Mesenchymal stem cell (in vitro differentiated cells and primary cell): ENCODE results near the gene MTHFD2L.

Source experiments
- DNase-seq: peaks from one replicate; pipeline ENCODE4 v3.0.0-alpha.2; 2013
- H2AFZ ChIP-seq: one replicate; pipeline ENCODE4 v1.6.1; 2013; ENCODE audit warnings: low read depth, mild to moderate bottlenecking, control low read depth, inconsistent platforms, low read length, moderate library complexity
- H2AK5ac ChIP-seq: 2 replicates; pipeline ENCODE4 v1.6.1; 2013; ENCODE audit warnings: low read length, moderate library complexity, mild to moderate bottlenecking, inconsistent platforms; ENCODE audit not compliant: severe bottlenecking
- H2BK120ac ChIP-seq: one replicate; pipeline ENCODE4 v1.6.1; 2013; ENCODE audit warnings: low read depth, mild to moderate bottlenecking, inconsistent platforms, low read length, moderate library complexity
- H2BK12ac ChIP-seq, 2 experiments: one replicate each; pipeline ENCODE4 v1.6.1; 2013; ENCODE audit warnings: inconsistent platforms in 2 of 2, low read length in 2 of 2, mild to moderate bottlenecking in 2 of 2, moderate library complexity in 2 of 2, control low read depth in 1 of 2
- H2BK15ac ChIP-seq: one replicate; pipeline ENCODE4 v1.6.1; 2013; ENCODE audit warnings: mild to moderate bottlenecking, low read depth, inconsistent platforms; ENCODE audit not compliant: poor library complexity, severe bottlenecking
- H2BK5ac ChIP-seq: 2 replicates; pipeline ENCODE4 v1.6.1; 2013; ENCODE audit warnings: low read depth, mild to moderate bottlenecking, low read length, control low read depth, inconsistent platforms; ENCODE audit not compliant: poor library complexity, severe bottlenecking
- H3K14ac ChIP-seq, 2 experiments: one replicate each; pipeline ENCODE4 v1.6.1; 2013; ENCODE audit warnings: inconsistent platforms in 2 of 2, low read length in 2 of 2, control low read depth in 1 of 2, mild to moderate bottlenecking in 1 of 2, moderate library complexity in 1 of 2
- H3K18ac ChIP-seq, 2 experiments: one replicate each; pipeline ENCODE4 v1.6.1; 2013; ENCODE audit warnings: inconsistent platforms in 2 of 2, low read length in 2 of 2, control low read depth in 1 of 2, low read depth in 1 of 2, mild to moderate bottlenecking in 1 of 2
- H3K23ac ChIP-seq, 2 experiments: one replicate each; pipeline ENCODE4 v1.6.1; 2013; ENCODE audit warnings: inconsistent platforms in 2 of 2, low read length in 2 of 2, mild to moderate bottlenecking in 2 of 2, moderate library complexity in 2 of 2, control low read depth in 1 of 2
- H3K27ac ChIP-seq: 2 replicates; pipeline ENCODE4 v1.5.1; 2013; ENCODE audit warnings: mild to moderate bottlenecking, moderate library complexity, low read length, control low read depth, inconsistent platforms; ENCODE audit not compliant: poor library complexity, severe bottlenecking
- H3K27me3 ChIP-seq, 2 experiments: 2 replicates each; pipeline versions ENCODE4 v1.6.1 to v1.7.0; 2013; ENCODE audit warnings: low read length in 2 of 2, mild to moderate bottlenecking in 2 of 2, moderate library complexity in 2 of 2, control low read depth in 1 of 2, inconsistent platforms in 1 of 2; ENCODE audit not compliant: control insufficient read depth in 1 of 2, insufficient read depth in 1 of 2
- H3K36me3 ChIP-seq, 2 experiments: 2 replicates each; pipeline versions ENCODE4 v1.6.1 to v1.7.0; 2013; ENCODE audit warnings: low read length in 2 of 2, control low read depth in 1 of 2, inconsistent platforms in 1 of 2, low read depth in 1 of 2, mild to moderate bottlenecking in 1 of 2; ENCODE audit not compliant: insufficient read depth in 2 of 2, control insufficient read depth in 1 of 2
- H3K4ac ChIP-seq, 2 experiments: one replicate each; pipeline ENCODE4 v1.6.1; 2013; ENCODE audit warnings: inconsistent platforms in 2 of 2, low read length in 2 of 2, mild to moderate bottlenecking in 2 of 2, moderate library complexity in 2 of 2, control low read depth in 1 of 2, low read depth in 1 of 2
- H3K4me1 ChIP-seq: 2 replicates; pipeline ENCODE4 v1.6.1; 2013; ENCODE audit warnings: low read depth, low read length, control low read depth; ENCODE audit not compliant: control insufficient read depth, insufficient read depth
- H3K4me2 ChIP-seq: 2 replicates; pipeline ENCODE4 v1.6.1; 2013; ENCODE audit warnings: low read length, mild to moderate bottlenecking, inconsistent platforms; ENCODE audit not compliant: poor library complexity, severe bottlenecking
- H3K4me3 ChIP-seq, 2 experiments: 2 replicates each; pipeline versions ENCODE4 v1.5.1 to v1.7.0; 2013; ENCODE audit warnings: low read length in 2 of 2, mild to moderate bottlenecking in 2 of 2, control low read depth in 1 of 2, low read depth in 1 of 2; ENCODE audit not compliant: insufficient read depth in 1 of 2
- H3K79me1 ChIP-seq: replicated peaks from 2 replicates; pipeline ENCODE4 v1.6.1; 2013; ENCODE audit warnings: mild to moderate bottlenecking, control low read depth, low read length, inconsistent platforms; ENCODE audit not compliant: poor library complexity, severe bottlenecking
- H3K9ac ChIP-seq: 2 replicates; pipeline ENCODE4 v1.7.0; 2013; ENCODE audit warnings: mild to moderate bottlenecking, low read length, moderate library complexity
- H3K9me3 ChIP-seq: 2 replicates; pipeline ENCODE4 v1.7.0; 2013; ENCODE audit warnings: mild to moderate bottlenecking, low read length; ENCODE audit not compliant: control insufficient read depth
- H4K8ac ChIP-seq: one replicate; pipeline ENCODE4 v1.6.1; 2013; ENCODE audit warnings: inconsistent platforms, mild to moderate bottlenecking, low read length, moderate library complexity
- H4K91ac ChIP-seq: one replicate; pipeline ENCODE4 v1.6.1; 2013; ENCODE audit warnings: mild to moderate bottlenecking, low read length, inconsistent platforms
- WGBS: methylation state at CpG from one replicate; pipeline ENCODE4 v1.1.7; 2013; ENCODE audit warnings: mixed read lengths; 5-methylcytosine and 5-hydroxymethylcytosine counted together

Gene MTHFD2L

DNA sequence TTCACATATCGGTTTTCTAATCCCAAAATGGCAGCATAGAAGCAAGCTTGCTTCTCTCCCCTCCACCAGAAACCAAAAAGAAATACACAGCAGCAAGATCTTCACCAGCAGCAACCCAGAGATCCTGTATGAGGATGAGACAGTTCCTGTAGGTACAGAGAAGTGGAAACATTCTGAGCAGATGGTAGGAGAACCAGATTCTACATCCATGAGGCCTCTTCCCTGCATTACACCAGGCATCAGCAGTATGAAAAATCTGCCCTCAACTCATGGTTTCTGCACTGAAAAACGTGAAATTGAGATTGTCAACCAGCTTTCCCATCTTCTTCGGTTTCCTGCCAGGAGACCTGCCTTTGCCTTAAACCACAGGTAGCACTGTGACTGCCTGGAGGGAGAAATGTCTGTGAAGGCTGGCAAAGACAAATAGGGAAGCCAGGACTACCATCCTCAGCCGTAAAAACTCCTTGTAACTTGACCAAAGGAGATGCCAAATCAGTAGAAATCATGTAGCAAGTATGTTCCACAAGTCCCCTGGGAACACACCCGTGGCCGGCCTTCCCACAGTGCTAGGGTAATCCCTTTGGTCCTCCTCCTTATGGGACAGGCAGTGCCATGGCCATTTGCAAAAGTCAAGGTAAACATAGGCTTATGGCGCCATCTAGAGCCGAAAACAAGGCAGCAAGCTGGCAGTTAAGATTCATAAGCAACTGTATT lies 24.0 kb upstream of the MTHFD2L start:
- WGBS, result 33% methylated on average over 5 of the region's 8 CpGs
- H3K4me2 ChIP-seq, result no peak overlapping the region

DNA sequence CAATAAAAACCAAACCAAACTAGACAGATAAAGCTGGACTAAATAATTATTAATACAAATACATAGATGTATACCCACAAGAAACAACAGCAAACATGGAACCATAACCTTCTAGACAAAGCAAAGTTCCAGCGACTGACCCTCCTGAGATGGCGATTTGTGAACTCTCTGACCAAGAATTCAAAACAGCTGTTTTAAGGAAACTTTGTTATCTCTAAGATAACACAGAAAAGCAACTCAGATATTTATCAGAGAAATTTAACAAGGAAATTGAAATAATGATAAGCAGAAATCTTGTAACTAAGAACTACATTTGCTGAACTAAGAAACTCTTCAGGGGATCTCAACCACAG lies 23.4 kb upstream of the MTHFD2L start:
- Histone ChIP-seq H3K9ac (no peak overlapping the region), H3K79me1 (no peaks in the 10 kb centered on the region), H3K4me3 (no peak overlapping the region), H3K9me3 (peaks cover 3% of the 10 kb centered on the region), H4K91ac (no peak overlapping the region), H2AFZ (no peak overlapping the region), H3K4ac (no peak overlapping the region), H3K27me3 (no peaks in the 10 kb centered on the region), H3K36me3 (no peaks in the 10 kb centered on the region), H2AK5ac (no peak overlapping the region), H2BK15ac (no peak overlapping the region), H3K4me1 (no peaks in the 10 kb centered on the region), H2BK5ac (no peak overlapping the region), H3K23ac (no peak overlapping the region), H3K4me2 (no peak overlapping the region), H3K27ac (no peak overlapping the region), H2BK12ac (no peak overlapping the region), H3K14ac (no peak overlapping the region), H4K8ac (no peak overlapping the region), H3K18ac (no peak overlapping the region), H2BK120ac (no peak overlapping the region)
- 0% methylated on average over 1 of the region's 2 CpGs for WGBS
- no peak for DNase-seq

More for the DNA sequence above, 24.0 kb upstream of the MTHFD2L start:
- Histone ChIP-seq H2BK120ac (no peak overlapping the region), H3K4ac (no peak overlapping the region), H3K36me3 (no peaks in the 10 kb centered on the region), H2BK5ac (no peak overlapping the region), H3K18ac (peak overlapping the region in 1 of 2 experiments; percentile 55), H2BK12ac (peak overlapping the region; percentile 49 to 70), H4K8ac (peak overlapping the region; percentile 21), H3K14ac (no peak overlapping the region), H3K4me3 (no peak overlapping the region), H3K4me1 (no peaks in the 10 kb centered on the region), H3K9me3 (peaks cover 7% of the 10 kb centered on the region), H3K27ac (no peak overlapping the region), H3K27me3 (no peaks in the 10 kb centered on the region), H2AFZ (no peak overlapping the region), H2BK15ac (no peak overlapping the region), H3K23ac (no peak overlapping the region), H3K79me1 (no peaks in the 10 kb centered on the region), H2AK5ac (no peak overlapping the region), H3K9ac (peak overlapping the region; percentile 51), H4K91ac (peak overlapping the region; percentile 73)
- peak; percentile 88 for DNase-seq

DNA sequence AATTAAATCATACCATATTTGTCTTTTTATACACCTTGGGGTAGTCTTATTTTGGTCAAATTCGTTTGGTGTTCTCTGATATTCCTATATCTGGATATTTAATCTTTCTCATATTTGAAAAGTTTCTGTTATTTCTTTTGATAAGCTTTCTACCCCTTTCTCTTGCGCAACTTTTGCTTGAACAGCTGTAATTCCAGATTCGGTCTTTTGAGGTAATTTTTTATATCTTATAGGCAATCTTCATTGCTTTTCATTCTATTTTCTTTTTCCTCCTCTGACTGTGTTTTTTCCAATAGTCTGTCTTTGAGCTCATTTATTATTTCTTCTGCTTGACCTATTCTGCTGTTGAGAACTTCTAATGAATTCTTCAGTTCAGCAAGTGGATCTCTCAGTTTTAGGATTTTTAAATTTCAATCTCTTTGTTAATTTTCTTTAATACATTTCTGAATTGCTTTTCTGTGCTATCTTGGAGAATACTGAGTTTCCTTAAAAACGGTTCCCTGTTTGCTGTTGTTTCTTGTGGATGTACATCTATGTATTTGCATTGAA lies 11.3 kb upstream of the MTHFD2L start:
- WGBS, result 100% methylated on average over 1 of the region's 4 CpGs
- Histone ChIP-seq H3K27ac (no peak overlapping the region), H2BK5ac (no peak overlapping the region), H3K9ac (no peak overlapping the region), H3K36me3 (no peaks in the 10 kb centered on the region), H3K4ac (no peak overlapping the region), H3K4me1 (no peaks in the 10 kb centered on the region), H2BK12ac (no peak overlapping the region), H3K14ac (no peak overlapping the region), H2AFZ (no peak overlapping the region), H4K91ac (no peak overlapping the region), H3K4me3 (no peak overlapping the region), H2BK15ac (no peak overlapping the region), H3K23ac (no peak overlapping the region), H3K27me3 (no peaks in the 10 kb centered on the region), H4K8ac (no peak overlapping the region), H2AK5ac (no peak overlapping the region), H3K4me2 (no peak overlapping the region), H2BK120ac (no peak overlapping the region), H3K9me3 (peaks cover 5% of the 10 kb centered on the region), H3K79me1 (no peaks in the 10 kb centered on the region), H3K18ac (no peak overlapping the region)
- no peak for DNase-seq

DNA sequence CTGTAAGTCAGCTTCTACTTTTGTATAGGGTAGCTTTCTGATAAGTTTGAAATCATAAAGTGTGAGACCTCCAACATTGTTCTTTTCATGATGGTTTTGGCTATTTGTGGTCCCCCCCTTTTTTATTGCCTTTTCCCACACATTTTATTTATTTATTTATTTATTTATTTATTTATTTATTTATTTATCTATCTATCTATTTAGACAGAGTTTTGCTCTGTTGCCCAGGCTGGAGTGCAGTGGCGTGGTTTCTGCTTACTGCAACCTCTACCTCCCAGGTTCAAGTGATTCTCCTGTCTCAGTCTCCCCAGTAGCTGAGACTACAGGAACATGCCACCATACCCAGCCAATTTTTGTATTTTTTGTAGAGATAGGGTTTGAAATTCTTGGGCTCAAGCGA lies 9.7 kb upstream of the MTHFD2L start:
- H2AFZ ChIP-seq, result no peak overlapping the region

More for the DNA sequence above, 9.7 kb upstream of the MTHFD2L start:
- Histone ChIP-seq H2AK5ac (no peak overlapping the region), H2BK5ac (no peak overlapping the region), H3K14ac (no peak overlapping the region), H3K4me2 (no peak overlapping the region), H3K27ac (no peak overlapping the region), H2BK120ac (no peak overlapping the region), H4K91ac (no peak overlapping the region), H3K36me3 (no peaks in the 10 kb centered on the region), H4K8ac (no peak overlapping the region), H3K27me3 (no peaks in the 10 kb centered on the region), H3K79me1 (no peaks in the 10 kb centered on the region), H3K4me1 (no peaks in the 10 kb centered on the region), H3K9me3 (peaks cover 5% of the 10 kb centered on the region), H3K23ac (no peak overlapping the region), H3K4me3 (no peak overlapping the region), H2BK12ac (no peak overlapping the region), H3K18ac (no peak overlapping the region), H3K9ac (no peak overlapping the region), H3K4ac (no peak overlapping the region), H2BK15ac (no peak overlapping the region)
- WGBS, result 100% methylated on average over 1 of the region's 2 CpGs
- DNase-seq, result no peak
